PC-9 (cell line): Measurements from ENCODE around the gene ZNF407.

ENCODE experiments used
- EZH2 ChIP-seq: fragments of 200-600 bp; sonication (generic); IDR thresholded peaks from 2 replicates; pipeline ENCODE4 v1.8.0; 2017; ENCODE audit warnings: antibody characterized with exemption, low read depth
- TF ChIP-seq, protein P1 (sequence below): fragments of 200-600 bp; sonication (generic); conservative IDR thresholded peaks from 2 replicates; pipeline ENCODE4 v1.6.1; 2017; ENCODE audit warnings: mixed run types, antibody characterized with exemption, mild to moderate bottlenecking, moderate library complexity

DNA sequence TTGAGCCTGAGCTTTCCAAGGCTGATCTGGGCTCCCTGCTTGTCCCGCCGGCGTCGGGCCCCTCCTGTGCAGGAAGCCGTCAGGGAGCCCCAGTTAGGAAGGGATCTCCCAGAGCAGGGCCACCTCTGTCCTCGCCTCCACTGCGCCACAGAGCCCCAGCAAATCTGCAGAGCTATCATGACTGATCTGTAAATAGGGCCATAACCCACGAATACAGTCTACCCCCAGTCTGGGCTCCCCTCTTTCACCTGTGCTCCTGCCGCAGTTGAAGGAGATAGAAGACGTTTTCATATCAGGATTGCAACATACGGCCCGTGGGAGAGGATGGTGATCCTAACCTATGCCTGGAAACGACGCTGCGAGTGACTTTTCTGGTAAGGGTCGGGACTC lies 472.6 kb downstream of the ZNF407 start:
- TF ChIP-seq, protein P1, sequence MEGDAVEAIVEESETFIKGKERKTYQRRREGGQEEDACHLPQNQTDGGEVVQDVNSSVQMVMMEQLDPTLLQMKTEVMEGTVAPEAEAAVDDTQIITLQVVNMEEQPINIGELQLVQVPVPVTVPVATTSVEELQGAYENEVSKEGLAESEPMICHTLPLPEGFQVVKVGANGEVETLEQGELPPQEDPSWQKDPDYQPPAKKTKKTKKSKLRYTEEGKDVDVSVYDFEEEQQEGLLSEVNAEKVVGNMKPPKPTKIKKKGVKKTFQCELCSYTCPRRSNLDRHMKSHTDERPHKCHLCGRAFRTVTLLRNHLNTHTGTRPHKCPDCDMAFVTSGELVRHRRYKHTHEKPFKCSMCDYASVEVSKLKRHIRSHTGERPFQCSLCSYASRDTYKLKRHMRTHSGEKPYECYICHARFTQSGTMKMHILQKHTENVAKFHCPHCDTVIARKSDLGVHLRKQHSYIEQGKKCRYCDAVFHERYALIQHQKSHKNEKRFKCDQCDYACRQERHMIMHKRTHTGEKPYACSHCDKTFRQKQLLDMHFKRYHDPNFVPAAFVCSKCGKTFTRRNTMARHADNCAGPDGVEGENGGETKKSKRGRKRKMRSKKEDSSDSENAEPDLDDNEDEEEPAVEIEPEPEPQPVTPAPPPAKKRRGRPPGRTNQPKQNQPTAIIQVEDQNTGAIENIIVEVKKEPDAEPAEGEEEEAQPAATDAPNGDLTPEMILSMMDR: no peak
- no peak for TF ChIP-seq EZH2
